Amniotic epithelial cell (primary cell): ENCODE measurements around the gene TRMT44.

Source experiments
- DNase-seq: peaks from one replicate; pipeline ENCODE4 v3.0.0-alpha.2; 2010; ENCODE audit warnings: low read depth

Gene TRMT44, protein sequence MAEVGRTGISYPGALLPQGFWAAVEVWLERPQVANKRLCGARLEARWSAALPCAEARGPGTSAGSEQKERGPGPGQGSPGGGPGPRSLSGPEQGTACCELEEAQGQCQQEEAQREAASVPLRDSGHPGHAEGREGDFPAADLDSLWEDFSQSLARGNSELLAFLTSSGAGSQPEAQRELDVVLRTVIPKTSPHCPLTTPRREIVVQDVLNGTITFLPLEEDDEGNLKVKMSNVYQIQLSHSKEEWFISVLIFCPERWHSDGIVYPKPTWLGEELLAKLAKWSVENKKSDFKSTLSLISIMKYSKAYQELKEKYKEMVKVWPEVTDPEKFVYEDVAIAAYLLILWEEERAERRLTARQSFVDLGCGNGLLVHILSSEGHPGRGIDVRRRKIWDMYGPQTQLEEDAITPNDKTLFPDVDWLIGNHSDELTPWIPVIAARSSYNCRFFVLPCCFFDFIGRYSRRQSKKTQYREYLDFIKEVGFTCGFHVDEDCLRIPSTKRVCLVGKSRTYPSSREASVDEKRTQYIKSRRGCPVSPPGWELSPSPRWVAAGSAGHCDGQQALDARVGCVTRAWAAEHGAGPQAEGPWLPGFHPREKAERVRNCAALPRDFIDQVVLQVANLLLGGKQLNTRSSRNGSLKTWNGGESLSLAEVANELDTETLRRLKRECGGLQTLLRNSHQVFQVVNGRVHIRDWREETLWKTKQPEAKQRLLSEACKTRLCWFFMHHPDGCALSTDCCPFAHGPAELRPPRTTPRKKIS

DNA sequence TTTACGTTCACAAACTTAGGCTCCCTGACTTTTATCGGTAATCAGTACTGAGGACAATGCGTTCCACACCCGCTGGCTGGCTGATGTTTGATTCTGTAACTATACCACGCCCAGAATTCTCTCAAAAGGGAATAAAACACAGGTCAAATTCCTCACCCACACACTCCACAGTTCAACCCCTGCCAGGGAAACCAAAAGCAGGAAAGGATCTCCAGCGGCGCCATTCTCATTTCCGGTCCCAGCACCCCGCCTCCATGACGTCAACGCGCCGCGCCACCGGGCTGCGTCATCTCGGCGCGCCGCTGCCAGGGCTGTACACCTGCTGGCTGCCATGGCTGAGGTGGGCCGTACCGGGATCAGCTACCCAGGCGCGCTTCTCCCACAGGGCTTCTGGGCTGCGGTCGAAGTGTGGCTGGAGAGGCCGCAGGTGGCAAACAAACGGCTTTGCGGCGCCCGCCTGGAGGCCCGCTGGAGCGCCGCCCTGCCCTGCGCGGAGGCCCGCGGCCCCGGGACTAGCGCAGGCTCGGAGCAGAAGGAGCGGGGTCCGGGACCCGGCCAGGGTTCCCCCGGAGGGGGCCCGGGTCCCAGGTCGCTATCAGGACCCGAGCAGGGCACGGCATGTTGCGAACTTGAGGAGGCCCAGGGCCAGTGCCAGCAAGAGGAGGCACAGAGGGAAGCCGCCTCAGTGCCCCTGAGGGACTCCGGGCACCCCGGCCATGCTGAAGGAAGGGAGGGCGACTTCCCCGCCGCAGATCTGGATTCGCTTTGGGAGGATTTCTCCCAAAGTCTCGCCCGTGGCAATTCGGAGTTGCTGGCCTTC is at the start of gene TRMT44, which contains the start of gene ACOX3:
Gene TRMT44, plus strand, starts transcription at position 286 of the 820 bp plus-strand sequence. Its CDS starts 46 bp downstream, at position 332.
Gene ACOX3, minus strand, starts transcription at position 232 of the 820 bp plus-strand sequence. CDS start 24,202 bp downstream, outside the sequence.
- DNase-seq = peak; percentile 84

DNA sequence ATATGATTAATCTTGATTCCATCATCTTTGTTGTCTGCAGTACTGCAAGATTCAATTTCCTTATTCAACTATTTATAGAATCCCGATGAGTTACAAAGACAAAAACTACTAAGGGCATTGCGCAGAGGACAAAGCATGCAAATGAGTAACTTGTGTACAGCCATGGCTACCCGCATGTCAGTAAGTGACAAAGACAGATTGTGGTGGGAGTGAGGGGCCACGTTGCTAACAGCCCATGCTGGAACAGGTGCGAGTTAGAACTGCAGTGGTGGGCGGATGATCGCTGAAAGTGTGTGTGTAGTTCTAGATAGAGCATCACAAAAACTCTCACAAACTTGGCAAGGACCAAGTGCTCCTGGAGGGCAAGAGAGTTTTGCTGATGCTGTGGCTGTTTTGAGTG is 49.5 kb upstream of the TRMT44 start:
- DNase-seq = no peak

DNA sequence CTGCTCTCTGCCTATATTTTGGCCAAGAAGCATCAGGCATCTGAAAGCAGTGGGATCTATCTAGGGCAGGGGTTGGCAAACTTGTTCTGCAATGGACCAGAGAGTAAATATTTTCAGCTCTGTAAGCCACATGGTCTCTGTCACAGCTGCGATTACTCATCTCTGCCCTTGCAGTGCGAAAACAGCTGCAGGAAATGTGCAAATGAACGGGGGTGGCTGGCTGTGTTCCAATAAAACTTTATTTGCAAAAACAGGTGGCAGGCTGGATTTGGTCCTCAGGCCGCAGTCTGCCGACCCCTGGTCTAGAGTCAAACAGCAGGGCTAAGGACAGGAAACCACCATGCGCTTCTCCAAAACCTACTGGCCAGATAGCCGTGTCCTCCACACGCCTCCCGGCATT is 48.6 kb upstream of the TRMT44 start:
- DNase-seq = peak; percentile 88

DNA sequence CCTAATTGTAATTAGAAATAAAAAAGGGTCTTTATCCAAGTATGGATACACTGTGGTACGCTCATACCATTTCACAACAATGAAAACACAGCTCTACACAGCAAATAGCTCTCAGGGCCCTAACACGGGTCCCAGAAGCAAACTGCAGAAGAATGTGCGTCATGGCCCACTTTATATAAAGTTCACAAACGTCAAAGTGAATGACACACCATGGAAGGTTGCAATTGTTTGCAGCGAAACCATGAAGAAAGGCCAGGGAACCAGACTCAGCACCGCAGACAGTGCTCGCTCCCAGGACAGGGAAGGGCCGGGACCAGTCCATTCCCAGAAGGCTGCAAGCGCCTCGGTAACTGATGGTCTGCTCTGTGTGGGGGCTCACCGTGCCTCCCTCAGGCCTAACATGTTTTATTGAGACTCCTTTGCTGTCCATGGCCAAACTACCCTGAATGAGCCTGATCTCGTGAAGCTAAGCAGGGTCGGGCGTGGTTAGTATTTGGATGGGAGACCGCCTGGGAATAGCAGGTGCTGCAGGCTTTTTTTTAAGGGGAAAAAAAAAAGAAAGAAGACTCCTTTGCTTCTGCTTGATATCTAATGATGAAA is 47.9 kb upstream of the TRMT44 start:
- DNase-seq = no peak

DNA sequence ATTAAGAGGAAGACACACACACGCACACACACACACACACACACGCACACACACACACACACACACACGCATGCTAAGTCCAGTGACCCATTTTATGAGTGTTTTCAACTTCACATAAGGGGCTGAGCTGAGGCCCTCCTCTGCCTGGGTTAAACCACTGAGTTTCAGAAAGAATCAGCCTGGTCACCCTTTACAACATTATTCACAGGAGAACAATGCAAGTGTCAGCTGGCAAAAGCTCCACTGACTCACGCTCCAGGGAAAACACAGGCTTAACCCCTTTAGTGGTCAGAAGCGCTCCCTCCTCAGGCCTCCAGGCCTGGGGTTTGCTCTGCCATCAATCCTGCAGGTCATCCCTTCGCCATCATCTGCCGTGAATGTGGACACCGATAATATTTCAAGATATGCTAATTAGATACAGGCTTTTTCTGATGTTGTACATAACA is 47.0 kb upstream of the TRMT44 start:
- peak; percentile 99 for DNase-seq

DNA sequence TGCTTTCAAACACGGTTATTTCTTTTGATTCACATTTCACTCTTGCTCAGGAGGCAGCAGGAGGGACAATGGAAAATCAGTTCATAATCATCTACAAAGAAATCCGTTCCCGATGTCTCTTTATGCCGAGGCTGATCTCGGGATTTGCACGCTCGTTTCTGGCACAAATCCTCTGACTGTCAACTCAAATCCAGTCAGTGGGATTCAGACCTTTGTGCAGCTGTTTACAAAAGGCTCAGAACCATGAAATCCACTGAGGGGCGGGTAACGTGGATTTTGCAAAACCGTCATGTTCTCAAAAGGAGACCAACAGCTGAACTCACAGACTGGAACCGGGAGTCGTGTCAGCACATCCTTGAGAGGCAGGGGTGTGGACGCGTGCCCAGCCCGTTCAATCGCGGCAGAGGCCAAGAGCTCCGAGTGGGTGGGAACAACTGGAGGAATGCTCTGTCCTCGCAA is 46.5 kb upstream of the TRMT44 start:
- peak; percentile 49 for DNase-seq

DNA sequence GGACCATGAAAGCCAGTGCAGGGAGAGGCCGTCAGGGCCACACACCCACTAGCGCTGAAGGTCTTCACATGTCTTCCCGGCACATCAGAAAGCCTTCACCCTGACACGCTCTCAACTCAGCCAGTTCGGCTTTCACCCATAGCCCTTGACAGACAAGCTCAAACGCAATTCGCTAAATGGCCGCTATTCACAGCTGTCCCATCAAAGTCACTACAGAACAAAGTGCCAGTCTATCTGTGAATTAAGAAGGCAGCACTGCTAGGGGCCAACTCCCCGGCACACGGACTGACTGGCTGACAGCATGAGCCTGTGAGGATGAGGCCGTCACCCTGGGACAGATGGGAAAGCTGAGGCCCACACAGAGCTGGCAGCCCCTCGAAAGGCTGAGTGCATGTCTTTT is 45.8 kb upstream of the TRMT44 start:
- no peak for DNase-seq

DNA sequence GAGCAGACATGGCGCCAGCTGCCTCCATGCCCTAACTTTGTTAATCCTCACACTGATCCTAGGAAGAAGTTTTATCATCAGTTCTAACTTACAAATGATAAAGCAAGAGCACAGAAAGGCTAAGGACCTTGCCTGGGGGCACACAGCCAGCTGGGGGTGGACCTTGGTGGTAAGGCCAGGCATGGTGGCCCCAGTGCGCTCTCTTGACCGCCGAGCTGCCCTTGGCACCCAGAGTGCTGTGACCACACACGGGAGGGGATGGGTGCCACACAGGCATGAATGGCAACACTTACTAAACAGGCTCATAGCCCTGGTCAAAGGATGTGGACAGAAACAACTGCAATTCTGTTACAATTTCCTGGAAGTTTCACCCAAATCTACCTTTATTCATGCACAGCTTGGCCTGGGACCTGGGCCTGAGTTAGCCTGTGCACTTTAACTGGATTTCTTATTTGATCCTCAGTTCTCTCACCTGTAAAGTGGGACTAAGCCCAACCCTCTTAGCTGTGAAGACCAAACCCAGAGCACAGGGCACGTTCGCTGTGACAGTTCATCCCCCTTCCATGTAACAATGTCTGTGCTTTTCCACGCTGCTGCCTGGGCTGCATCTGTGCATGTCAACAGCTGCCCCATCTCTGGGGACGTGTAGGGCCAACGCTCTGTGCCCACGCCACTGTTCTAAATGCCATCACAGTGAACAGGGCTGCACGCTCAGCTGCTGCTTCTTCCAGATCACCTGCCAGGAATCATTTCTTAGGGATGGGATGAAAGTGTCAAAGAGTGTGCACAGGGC is 44.9 kb upstream of the TRMT44 start:
- no peak for DNase-seq

DNA sequence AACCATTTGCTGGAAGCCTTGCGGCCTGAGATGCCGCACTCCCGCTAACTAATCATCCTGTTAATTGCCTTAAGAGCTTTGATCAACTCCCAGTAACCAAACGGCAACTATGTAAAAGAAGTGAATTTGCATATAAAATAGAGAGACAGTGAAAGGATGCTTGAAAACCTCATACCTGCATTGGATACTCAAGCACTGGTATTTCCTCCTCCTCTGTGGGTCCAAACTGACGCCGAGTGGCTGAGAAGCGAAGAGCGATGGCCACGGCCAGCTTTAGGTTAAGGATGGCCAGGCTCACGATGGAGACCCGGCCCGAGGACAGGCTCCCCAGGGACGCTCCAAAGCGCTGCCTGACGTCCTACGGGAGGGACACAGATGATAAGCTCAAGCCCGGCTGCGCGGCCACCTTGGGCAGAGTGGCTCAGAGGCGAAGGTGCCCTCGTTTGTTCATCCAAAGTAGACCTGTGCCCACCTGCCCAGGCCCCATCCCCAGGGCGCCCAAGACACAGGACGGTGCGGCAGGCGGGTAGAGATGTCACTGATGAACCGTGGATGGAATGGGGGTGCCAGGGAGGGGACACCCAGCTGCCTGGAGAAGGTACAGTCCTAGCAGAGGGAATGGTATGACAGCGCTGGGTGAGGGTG is 43.7 kb upstream of the TRMT44 start:
- no peak for DNase-seq

DNA sequence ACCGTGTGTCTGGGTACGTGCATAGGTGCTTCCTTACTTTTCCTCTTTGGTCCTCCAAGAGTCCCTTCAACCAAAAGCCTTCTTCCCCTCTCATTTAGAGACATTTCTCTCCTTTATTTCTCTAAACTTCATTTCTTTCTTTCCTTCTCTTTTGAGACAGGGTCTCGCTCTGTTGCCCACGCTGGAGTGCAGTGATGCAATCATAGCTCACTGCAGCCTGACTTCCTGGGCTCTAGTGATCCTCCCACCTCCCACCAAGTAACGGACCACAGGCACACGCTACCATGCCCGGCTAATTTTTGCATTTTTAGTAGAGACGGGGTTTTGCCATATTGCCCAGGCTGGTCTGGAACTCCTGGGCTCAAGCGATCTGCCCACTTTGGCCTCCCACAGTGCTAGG is 42.2 kb upstream of the TRMT44 start:
- DNase-seq = no peak

DNA sequence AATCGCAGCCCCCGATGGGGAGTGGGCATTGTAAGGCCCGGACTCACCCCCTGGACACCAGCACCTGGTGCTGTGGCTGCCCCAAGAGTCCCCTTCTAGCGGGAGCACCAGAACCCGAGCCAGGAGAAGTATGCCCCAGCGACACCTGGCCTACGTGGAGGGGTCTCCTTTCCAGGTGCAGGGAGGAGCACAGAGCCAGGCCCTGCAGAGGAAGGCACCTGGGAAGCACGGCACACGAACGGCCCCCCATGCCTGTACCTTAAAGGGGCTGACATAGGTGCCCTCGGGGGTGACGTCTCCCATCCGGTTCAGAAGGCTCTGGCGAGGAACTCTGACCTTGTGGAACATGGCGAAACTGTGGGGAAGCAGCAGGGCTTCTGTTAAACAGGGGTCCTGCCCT is 41.3 kb upstream of the TRMT44 start:
- DNase-seq = no peak

DNA sequence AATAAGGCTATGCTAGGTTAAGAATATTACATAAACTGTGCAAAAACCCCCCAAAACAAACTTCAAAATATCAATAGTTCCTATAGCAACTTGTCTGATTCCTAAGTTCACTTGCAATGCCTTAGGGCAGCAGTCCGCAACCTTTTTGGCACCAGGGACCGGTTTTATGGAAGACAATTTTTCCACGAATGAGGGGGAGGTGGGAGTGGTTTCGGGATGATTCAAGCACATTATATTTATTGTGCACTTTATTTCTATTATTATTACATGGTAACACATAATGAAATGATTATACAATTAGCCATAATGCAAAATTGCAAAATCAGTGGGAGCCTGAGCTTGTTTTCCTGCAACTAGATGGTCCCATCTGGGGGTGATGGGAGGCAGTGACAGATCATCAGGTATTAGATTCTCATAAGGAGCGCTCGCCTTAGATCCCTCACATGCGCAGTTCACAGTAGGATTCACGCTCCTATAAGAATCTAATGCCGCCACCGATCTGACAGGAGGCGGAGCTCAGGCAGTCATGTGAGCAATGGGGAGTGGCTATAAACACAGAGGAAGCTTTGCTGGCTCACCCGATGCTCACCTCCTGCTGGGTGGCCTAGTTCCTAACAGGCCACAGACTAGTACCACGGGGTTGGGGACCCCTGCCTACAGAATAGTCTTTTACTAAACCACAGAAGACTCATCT is 39.8 kb upstream of the TRMT44 start:
- no peak for DNase-seq

DNA sequence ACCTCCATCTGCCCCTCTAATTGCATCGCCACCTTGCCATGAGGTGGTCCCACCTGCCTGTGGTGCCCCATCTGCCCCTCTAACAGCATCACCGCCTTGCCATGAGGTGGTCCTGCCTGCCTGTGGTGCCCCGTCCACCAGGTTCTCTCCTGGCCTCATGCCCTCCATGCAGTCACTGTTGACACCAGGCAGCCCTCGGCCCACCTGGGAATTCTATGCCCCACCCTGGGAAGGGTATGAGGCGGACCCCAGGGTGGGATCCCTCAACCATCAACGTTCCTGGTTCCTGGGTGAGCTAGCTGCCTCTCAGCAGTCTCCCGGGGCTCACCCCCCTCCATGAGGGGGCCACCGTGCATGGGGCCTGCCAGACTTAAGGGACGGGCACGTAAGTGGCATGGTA is 38.9 kb upstream of the TRMT44 start:
- no peak for DNase-seq

DNA sequence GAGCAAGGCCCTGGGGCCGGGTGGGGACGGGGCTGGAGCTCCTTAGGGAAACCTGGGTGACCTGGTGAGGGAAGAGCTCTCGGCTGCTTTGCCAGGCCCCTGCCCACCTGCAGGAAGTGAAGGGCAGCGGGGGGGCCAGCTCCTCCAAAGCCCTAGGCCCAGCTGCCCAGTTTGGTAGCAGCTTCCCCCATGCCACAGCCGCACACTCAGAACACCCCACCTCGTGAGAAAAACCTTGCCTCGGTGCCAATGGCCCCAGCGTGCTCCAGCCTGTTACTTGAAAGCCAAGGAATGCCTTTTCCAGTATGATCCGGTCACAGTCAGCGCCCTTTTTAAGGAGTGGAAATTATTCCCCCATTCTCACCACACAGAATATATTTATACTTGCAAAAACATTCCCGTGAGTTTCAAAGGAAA is 38.4 kb upstream of the TRMT44 start:
- DNase-seq = no peak

DNA sequence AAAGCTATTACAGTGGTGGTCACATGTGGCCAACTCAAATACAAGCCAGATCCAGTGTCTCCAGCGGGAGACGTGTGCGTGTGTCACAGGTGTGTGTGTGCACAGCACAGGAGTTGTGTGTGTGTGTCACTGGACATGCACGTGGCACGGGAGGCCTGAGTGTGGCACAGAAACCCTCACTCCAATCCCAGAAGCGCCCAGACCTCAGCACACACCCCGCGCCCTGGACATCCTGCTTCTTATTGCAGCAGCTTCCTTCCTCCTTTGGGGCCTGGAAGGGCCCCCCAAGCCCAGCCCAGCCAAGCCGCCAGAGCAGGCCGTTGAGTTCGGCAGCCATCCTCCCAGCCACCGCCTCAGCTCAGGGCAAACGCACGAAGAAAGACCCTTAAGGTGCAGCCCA is 37.9 kb upstream of the TRMT44 start:
- DNase-seq = no peak

DNA sequence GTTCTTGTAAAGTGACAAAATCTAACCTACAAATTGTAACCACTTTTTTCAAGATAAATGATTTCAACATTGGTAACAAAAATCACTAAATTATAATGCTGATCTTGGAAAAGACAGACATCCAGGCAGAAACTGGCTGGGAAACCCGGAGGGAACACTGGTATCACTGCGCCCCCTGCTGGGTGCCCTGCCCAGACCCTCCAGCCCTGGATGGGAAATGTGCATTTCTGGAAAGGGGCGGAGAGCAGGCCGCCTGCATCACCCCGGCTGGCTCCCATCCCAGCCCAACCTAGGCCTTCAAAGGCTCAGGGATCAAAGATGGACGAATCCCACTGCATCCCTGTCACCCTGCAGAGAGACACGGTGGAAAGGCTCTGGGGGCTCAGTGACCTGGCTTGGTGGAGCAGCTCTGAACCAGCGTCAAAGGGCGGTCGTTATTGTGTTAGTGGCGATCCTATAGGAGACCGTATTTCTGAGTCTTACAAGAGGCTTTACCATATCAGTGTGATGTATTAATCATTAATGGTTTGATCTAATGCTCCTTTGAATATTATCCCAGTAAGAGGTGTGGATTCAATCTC is 37.3 kb upstream of the TRMT44 start:
- DNase-seq = peak; percentile 75

DNA sequence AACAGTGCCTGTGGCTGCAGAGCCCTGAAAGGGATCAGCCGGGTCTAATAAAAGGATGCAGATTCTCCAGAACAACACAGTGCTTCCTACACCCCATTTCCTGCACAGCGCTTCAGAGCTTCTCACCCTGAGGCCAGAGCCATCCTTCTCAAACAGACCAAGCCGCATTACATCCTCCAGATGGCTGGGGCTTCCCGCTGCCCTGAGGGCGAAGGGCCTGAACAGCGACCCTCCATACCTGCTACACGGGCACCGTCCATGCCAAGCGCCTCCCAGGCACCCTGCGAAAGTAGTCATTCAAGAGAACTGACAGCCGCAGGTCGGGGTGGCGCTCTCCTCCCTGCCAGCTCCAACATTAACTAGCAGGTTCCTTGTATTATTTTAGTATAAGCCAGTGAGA is 36.6 kb upstream of the TRMT44 start:
- DNase-seq = no peak

DNA sequence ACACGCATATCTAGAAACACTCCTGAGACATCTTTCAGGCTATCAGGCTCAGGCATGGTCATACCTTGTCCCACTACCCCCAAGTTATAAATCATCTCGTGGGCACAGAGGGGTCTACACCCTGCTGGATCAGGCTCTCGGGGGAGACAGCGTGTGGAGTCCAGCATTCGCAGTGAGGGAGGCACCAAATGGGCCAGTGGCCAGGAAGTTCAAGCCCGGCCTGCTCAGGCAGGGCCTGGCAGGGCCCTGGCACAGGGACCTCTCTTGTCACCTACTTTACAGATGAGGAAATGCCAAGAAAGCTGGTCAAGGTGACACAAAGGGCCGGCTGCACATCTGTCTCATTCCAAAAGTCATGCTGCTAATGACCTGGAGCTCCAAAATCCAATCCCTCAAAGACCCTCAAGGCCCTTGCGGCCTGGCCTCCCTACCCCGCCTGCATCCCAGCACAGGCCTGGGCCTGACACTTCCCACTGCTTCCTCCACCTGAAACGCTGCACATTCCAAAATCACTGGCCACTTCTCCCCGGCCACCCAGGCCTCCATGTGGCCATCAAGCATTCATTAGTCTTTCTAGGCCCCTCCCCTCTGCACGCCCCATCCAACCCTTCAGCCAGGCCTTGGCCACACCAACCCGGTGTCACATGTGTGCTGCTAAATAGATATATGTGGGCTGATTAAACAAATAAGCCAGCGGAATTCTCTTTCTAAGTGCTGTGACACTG is 35.6 kb upstream of the TRMT44 start:
- no peak for DNase-seq

DNA sequence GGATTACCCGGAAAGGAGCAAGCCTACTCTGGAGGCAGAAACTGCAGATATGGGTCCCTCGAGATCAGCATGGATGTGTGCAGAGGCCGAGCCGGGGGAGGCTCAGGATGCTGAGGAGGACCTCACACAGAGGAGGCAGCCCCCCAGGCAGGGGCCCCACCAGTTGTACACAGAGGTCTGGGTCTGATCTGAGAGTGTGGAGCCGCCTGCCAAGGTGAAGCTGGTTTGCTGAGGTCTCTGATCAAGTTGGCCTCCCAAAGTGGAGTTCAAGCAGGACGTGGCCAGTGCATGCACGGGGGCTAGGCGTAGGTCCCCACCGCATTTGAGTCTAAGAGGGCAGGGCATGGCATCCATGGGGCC is 35.1 kb upstream of the TRMT44 start:
- no peak for DNase-seq
